Activated CD8-positive, alpha-beta memory T cell treated with anti-CD3 and anti-CD28 coated beads, Interleukin-2, amount 10 ng/mL, durations not matched to agents 7 days and 5 days (primary cell): ENCODE results near the gene ABCA13. TPM values are rescaled to one million over a fixed set of nuclear protein-coding genes. Genes with fewer than 3 reads are reported as not detected.

ENCODE experiments used
- ATAC-seq: fragments of 150-1000 bp; cut with Tn5 transposase; one replicate; pipeline ENCODE4 v1.10.0; 2021; ENCODE audit warnings: moderate library complexity
- CTCF ChIA-PET: fragments of 350-600 bp; sonication (Branson Sonifier 250); formaldehyde crosslinking; loops from one replicate; lab custom pipeline; 2021; ENCODE audit warnings: antibody characterized with exemption; lab: Charles Lee
- DNase-seq: peaks from one replicate; pipeline ENCODE4 v3.0.0-alpha.2; 2020
- H3K27ac Mint-ChIP-seq: one replicate; pipeline ENCODE4 v1.8.0; 2021; ENCODE audit warnings: mild to moderate bottlenecking, mixed read lengths
- H3K27me3 Mint-ChIP-seq: one replicate; pipeline ENCODE4 v1.8.0; 2021; ENCODE audit warnings: mixed read lengths
- H3K36me3 Mint-ChIP-seq: one replicate; pipeline ENCODE4 v1.8.0; 2021; ENCODE audit warnings: mild to moderate bottlenecking, mixed read lengths
- H3K4me1 Mint-ChIP-seq: one replicate; pipeline ENCODE4 v1.8.0; 2021; ENCODE audit warnings: mixed read lengths
- H3K4me3 Mint-ChIP-seq: one replicate; pipeline ENCODE4 v1.8.0; 2021; ENCODE audit warnings: mild to moderate bottlenecking, moderate library complexity, mixed read lengths
- H3K9me3 Mint-ChIP-seq: one replicate; pipeline ENCODE4 v1.8.0; 2022; ENCODE audit warnings: low read depth, mixed read lengths
- total RNA-seq, 2 experiments: library from RNA; stranded (reverse); gene quantifications; one replicate each; pipeline ENCODE4 v1.2.3, GENCODE V29; 2021

The ABCA13 gene
- total RNA-seq, 2 experiments from 2014 or later: 0.05 to 0.06 TPM

- no peaks in the 10 kb centered on the region for H3K9me3 Mint-ChIP-seq
- H3K4me3 Mint-ChIP-seq: no peak overlapping the region
- DNase-seq: no peak
- H3K4me1 Mint-ChIP-seq: no peaks in the 10 kb centered on the region
- CTCF ChIA-PET: no interaction called here
- no peak overlapping the region for H3K27ac Mint-ChIP-seq
- H3K36me3 Mint-ChIP-seq: no peaks in the 10 kb centered on the region
- H3K27me3 Mint-ChIP-seq: no peaks in the 10 kb centered on the region
- ATAC-seq: no peak
Measured at GRCh38 chr7:48347230-48347825, 176.1 kb downstream of the ABCA13 start.

GRCh38 chr7:48350515-48350914 lies 179.3 kb downstream of the ABCA13 start:
- H3K4me1 Mint-ChIP-seq: no peaks in the 10 kb centered on the region
- CTCF ChIA-PET: no interaction called here
- H3K4me3 Mint-ChIP-seq: no peak overlapping the region
- H3K36me3 Mint-ChIP-seq: no peaks in the 10 kb centered on the region
- H3K27ac Mint-ChIP-seq: no peak overlapping the region
- DNase-seq (no peak), ATAC-seq (no peak)
- H3K9me3 Mint-ChIP-seq: no peaks in the 10 kb centered on the region
- no peaks in the 10 kb centered on the region for H3K27me3 Mint-ChIP-seq

DNA sequence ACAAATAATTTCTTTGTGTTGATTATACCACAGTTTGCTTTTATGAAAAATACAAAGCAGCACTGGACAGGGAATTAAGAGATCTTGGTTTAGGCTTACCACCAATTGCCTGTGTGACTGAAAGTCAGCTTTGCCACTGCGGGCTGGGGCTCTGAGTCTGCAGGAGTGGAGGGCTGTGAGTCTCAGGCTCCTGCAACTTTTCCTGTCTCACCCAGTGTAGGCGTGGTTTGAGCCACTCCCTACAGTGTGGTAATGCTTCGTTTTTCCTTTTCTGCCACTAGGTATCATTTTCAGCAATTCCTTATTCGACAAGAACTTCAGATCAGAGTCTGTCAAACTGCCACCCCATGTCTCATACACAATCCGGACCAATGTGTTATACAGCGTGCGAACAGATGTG lies 180.6 kb downstream of the ABCA13 start:
- Mint-ChIP-seq H3K36me3 (no peaks in the 10 kb centered on the region), H3K9me3 (no peaks in the 10 kb centered on the region), H3K4me1 (no peaks in the 10 kb centered on the region), H3K4me3 (no peak overlapping the region), H3K27me3 (no peaks in the 10 kb centered on the region), H3K27ac (no peak overlapping the region)
- DNase-seq: no peak
- ATAC-seq: no peak
- CTCF ChIA-PET: no interaction called here

DNA sequence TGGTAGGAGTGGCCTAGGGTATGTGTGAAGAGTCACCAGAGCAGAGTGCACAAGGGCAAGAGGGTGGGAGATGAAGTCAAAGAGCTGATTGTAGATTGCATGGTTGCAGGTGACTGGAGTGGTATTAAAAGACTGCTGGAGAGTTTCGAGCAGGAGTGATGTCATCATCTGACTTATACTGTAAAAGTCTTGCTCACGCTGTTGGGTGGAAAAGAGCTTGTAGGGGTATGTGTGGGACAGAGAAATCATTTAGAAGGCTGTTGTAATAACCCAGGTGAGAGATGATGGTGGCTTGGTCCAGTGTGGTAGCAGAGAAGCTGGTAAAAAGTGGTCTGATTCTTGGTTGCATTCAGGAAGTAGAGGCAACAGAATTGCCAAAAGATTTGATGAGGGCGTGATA lies 184.1 kb downstream of the ABCA13 start:
- DNase-seq (no peak), ATAC-seq (no peak)
- Mint-ChIP-seq H3K4me1 (no peaks in the 10 kb centered on the region), H3K9me3 (no peaks in the 10 kb centered on the region), H3K27me3 (no peaks in the 10 kb centered on the region), H3K36me3 (no peaks in the 10 kb centered on the region), H3K4me3 (no peak overlapping the region), H3K27ac (no peak overlapping the region)
- CTCF ChIA-PET: no interaction called here

DNA sequence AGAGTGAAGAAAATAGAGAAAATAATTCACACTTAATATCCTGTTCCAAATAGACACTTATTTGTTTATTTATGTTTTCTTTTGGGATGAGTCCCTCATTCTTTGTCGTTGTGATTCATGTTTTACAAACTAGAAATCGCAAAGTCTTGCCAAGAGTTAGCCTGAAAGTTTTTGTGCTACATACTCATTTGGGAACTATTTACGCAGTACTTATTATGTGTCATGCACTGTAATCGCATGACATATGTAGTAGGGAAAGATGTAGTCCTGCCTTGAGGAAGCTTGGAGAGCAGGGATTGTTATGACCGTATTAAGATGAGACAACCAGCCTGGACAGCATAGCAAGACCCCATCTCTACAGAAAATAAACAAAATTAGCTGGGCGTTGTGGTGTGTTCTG lies 189.3 kb downstream of the ABCA13 start:
- ATAC-seq (no peak), DNase-seq (no peak)
- Mint-ChIP-seq H3K9me3 (no peaks in the 10 kb centered on the region), H3K27ac (no peak overlapping the region), H3K36me3 (no peaks in the 10 kb centered on the region), H3K27me3 (no peaks in the 10 kb centered on the region), H3K4me3 (no peak overlapping the region), H3K4me1 (no peaks in the 10 kb centered on the region)
- CTCF ChIA-PET: no interaction called here

- CTCF ChIA-PET: no interaction called here
- Mint-ChIP-seq H3K4me1 (no peaks in the 10 kb centered on the region), H3K36me3 (no peaks in the 10 kb centered on the region), H3K4me3 (no peak overlapping the region), H3K27me3 (no peaks in the 10 kb centered on the region), H3K9me3 (no peaks in the 10 kb centered on the region), H3K27ac (no peak overlapping the region)
- DNase-seq (no peak), ATAC-seq (no peak)
Measured at GRCh38 chr7:48363174-48363573, 191.9 kb downstream of the ABCA13 start.

GRCh38 chr7:48365010-48365409 lies 193.8 kb downstream of the ABCA13 start:
- ATAC-seq (no peak), DNase-seq (no peak)
- CTCF ChIA-PET: no interaction called here
- no peaks in the 10 kb centered on the region for H3K4me1 Mint-ChIP-seq
- H3K36me3 Mint-ChIP-seq: no peaks in the 10 kb centered on the region
- H3K4me3 Mint-ChIP-seq: no peak overlapping the region
- H3K9me3 Mint-ChIP-seq: no peaks in the 10 kb centered on the region
- H3K27ac Mint-ChIP-seq: no peak overlapping the region
- no peaks in the 10 kb centered on the region for H3K27me3 Mint-ChIP-seq

DNA sequence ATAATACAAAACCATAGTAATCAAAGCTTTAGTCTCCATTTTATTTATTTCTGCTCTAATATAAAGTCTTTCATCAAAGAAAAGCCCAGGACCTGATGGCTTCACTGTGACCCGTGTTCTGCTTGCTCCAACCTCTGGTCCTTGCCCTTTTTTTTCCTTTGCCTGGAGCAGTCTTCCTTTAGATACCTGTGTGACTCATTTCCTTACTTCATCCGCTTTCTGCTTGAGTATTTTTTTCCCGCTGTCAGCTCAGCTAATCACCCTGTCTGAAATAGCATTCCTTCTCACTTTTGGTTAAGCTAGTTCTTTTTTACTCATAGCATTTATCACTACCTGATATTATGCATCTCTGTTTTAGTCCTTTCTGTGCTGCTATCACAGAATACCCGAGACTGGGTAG lies 194.8 kb downstream of the ABCA13 start:
- CTCF ChIA-PET: no interaction called here
- H3K27me3 Mint-ChIP-seq: no peaks in the 10 kb centered on the region
- no peaks in the 10 kb centered on the region for H3K36me3 Mint-ChIP-seq
- no peak for DNase-seq
- H3K27ac Mint-ChIP-seq: no peak overlapping the region
- no peak overlapping the region for H3K4me3 Mint-ChIP-seq
- H3K4me1 Mint-ChIP-seq: no peaks in the 10 kb centered on the region
- no peaks in the 10 kb centered on the region for H3K9me3 Mint-ChIP-seq
- no peak for ATAC-seq

DNA sequence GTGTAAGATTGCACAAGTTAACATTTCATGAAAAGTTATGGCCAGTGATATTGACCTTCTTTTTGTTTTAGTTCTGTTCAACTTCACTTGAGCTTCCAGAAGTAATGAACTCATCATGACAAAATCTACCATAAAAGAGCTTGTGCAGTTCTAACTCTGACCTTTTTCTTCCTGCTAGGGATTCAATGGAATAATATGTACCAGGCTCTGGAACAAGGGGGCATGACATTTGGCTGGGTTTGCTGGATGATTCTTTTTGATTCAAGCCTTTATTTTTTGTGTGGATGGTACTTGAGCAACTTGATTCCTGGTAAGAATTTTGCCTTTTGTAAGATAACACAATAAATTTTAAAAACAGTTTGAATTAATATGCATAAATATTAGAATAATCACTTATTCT lies 205.0 kb downstream of the ABCA13 start:
- H3K36me3 Mint-ChIP-seq: no peaks in the 10 kb centered on the region
- H3K27me3 Mint-ChIP-seq: no peaks in the 10 kb centered on the region
- CTCF ChIA-PET: no interaction called here
- H3K4me3 Mint-ChIP-seq: no peak overlapping the region
- no peak overlapping the region for H3K27ac Mint-ChIP-seq
- H3K9me3 Mint-ChIP-seq: no peaks in the 10 kb centered on the region
- ATAC-seq: no peak
- DNase-seq: no peak
- H3K4me1 Mint-ChIP-seq: no peaks in the 10 kb centered on the region

DNA sequence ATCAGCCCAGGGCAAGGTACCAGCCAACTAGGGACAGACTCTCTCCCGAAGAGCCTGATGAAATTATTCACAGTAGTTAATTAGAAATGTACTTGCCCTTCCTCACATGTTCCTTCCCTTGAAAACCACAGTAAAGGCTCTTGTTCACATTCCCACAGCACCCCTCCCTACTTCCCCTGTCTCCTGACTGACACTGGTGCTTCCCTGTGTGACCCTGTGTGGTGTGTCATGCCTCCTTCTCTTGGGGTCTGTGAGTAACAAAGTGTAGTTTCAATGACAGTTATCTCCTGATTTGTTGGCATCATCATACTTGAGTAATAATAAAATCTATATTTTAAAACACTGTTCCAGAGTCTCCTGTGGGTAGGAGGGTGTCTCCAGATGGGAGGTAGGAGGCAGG lies 209.7 kb downstream of the ABCA13 start:
- Mint-ChIP-seq H3K27me3 (peaks cover 2% of the 10 kb centered on the region), H3K27ac (no peak overlapping the region), H3K9me3 (no peaks in the 10 kb centered on the region), H3K4me3 (no peak overlapping the region), H3K4me1 (no peaks in the 10 kb centered on the region), H3K36me3 (no peaks in the 10 kb centered on the region)
- CTCF ChIA-PET: no interaction called here
- no peak for ATAC-seq
- DNase-seq: no peak

- CTCF ChIA-PET: no interaction called here
- peaks cover 2% of the 10 kb centered on the region for H3K27me3 Mint-ChIP-seq
- H3K36me3 Mint-ChIP-seq: no peaks in the 10 kb centered on the region
- no peak overlapping the region for H3K4me3 Mint-ChIP-seq
- no peak overlapping the region for H3K27ac Mint-ChIP-seq
- no peaks in the 10 kb centered on the region for H3K4me1 Mint-ChIP-seq
- no peak for DNase-seq
- ATAC-seq: no peak
- H3K9me3 Mint-ChIP-seq: no peaks in the 10 kb centered on the region
Measured at GRCh38 chr7:48381571-48381970, 210.3 kb downstream of the ABCA13 start.

DNA sequence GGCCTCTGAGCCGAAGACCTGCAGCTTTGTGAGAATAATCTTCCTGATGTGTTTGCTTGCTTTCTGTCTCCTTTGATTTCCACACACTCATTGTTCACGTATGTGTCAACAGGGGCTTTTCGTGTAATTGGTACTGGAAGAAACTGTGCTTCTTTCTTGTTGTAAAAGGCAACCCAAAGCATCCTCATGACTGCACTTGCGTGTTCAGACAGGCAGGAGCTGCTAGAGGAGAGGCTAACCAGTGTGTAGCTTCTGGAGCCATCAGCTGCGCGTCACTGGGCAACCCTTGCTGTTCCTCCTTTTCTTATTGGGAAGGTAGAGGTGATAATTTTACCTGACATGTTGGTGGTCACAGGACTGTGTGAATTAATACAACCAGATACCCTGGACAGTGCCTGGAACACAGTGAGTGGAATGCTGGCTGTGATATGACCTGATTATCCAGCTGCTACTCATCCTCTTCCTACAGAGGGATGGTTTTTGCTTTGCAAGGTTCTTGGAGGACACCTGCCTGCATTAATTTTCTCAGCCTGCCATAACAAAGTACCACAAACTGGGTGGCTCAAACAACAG lies 213.0 kb downstream of the ABCA13 start:
- ATAC-seq (no peak), DNase-seq (no peak)
- H3K27ac Mint-ChIP-seq: no peak overlapping the region
- no peaks in the 10 kb centered on the region for H3K4me1 Mint-ChIP-seq
- H3K36me3 Mint-ChIP-seq: no peaks in the 10 kb centered on the region
- H3K27me3 Mint-ChIP-seq: peaks cover 2% of the 10 kb centered on the region
- H3K4me3 Mint-ChIP-seq: no peak overlapping the region
- H3K9me3 Mint-ChIP-seq: no peaks in the 10 kb centered on the region
- CTCF ChIA-PET: no interaction called here

- H3K9me3 Mint-ChIP-seq: no peaks in the 10 kb centered on the region
- H3K36me3 Mint-ChIP-seq: no peaks in the 10 kb centered on the region
- no peak for DNase-seq
- CTCF ChIA-PET: no interaction called here
- no peak overlapping the region for H3K4me3 Mint-ChIP-seq
- H3K4me1 Mint-ChIP-seq: no peaks in the 10 kb centered on the region
- H3K27me3 Mint-ChIP-seq: peaks cover 4% of the 10 kb centered on the region
- ATAC-seq: no peak
- no peak overlapping the region for H3K27ac Mint-ChIP-seq
Measured at GRCh38 chr7:48387932-48388331, 216.7 kb downstream of the ABCA13 start.

- no peaks in the 10 kb centered on the region for H3K9me3 Mint-ChIP-seq
- no peak overlapping the region for H3K4me3 Mint-ChIP-seq
- H3K4me1 Mint-ChIP-seq: no peaks in the 10 kb centered on the region
- H3K36me3 Mint-ChIP-seq: no peaks in the 10 kb centered on the region
- H3K27ac Mint-ChIP-seq: no peak overlapping the region
- CTCF ChIA-PET: no interaction called here
- DNase-seq (no peak), ATAC-seq (no peak)
- peaks cover 4% of the 10 kb centered on the region for H3K27me3 Mint-ChIP-seq
Measured at GRCh38 chr7:48388911-48389310, 217.7 kb downstream of the ABCA13 start.

DNA sequence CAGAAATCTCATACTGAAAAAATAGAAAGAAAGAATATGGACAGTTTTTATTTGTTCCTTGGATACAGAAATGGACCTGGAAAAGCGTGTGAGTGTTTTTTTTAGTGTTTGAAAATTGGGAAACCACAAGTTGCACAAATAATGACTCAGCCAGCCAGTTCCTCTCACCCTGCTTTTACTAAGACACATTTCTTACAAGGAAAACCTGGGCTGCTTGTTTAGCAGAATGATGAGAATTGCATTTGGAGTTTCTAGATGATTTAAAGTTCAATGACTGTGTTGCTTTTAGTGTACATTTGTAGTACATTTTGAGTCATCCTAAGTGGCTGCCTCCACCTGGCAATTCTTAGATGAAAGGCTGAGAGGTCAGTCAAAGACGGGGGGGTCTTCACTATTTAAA lies 218.7 kb downstream of the ABCA13 start:
- CTCF ChIA-PET: no interaction called here
- Mint-ChIP-seq H3K27ac (no peak overlapping the region), H3K36me3 (no peaks in the 10 kb centered on the region), H3K27me3 (peaks cover 2% of the 10 kb centered on the region), H3K4me1 (no peaks in the 10 kb centered on the region), H3K9me3 (no peaks in the 10 kb centered on the region), H3K4me3 (no peak overlapping the region)
- no peak for ATAC-seq
- no peak for DNase-seq
